Esophagus squamous epithelium (tissue), 5 donors: ENCODE measurements around the gene ELN. TPM values are rescaled to one million over a fixed set of nuclear protein-coding genes. Genes with fewer than 3 reads are reported as not detected.

Experiments used
- DNase-seq: peaks from one replicate; lab custom pipeline; 2025; lab: John Stamatoyannopoulos, UW
- H3K27ac ChIP-seq, 4 donors: fragments of 200-600 bp; sonication (generic); one replicate each; pipeline ENCODE4 v1.5.1; 2016 to 2019; ENCODE audit warnings: mild to moderate bottlenecking in 1 of 4
- H3K27me3 ChIP-seq, 4 donors: fragments of 200-600 bp; sonication (generic); 1 replicate in 3 of 4; 2 replicates in 1 of 4; pipeline versions ENCODE4 v1.5.1 to v1.6.0; 2017 to 2021; ENCODE audit warnings: antibody characterized with exemption in 1 of 4
- H3K36me3 ChIP-seq, 3 donors: fragments of 200-600 bp; sonication (generic); one replicate each; pipeline ENCODE4 v1.5.1; 2016 to 2019
- H3K4me1 ChIP-seq, 3 donors: fragments of 200-600 bp; sonication (generic); one replicate each; pipeline ENCODE4 v1.5.1; 2017 to 2019
- H3K4me3 ChIP-seq, 4 donors: fragments of 200-600 bp; sonication (generic); 1 replicate in 3 of 4; 2 replicates in 1 of 4; pipeline ENCODE4 v1.5.1; 2016 to 2019; ENCODE audit warnings: mild to moderate bottlenecking in 2 of 4, moderate library complexity in 1 of 4
- H3K9me3 ChIP-seq, 3 donors: fragments of 200-600 bp; sonication (generic); one replicate each; pipeline ENCODE4 v1.5.1; 2016 to 2019
- CTCF ChIP-seq, 6 experiments: fragments of 450-650 bp in 4 of 6; fragments of 200-600 bp in 2 of 6; sonication (generic) in 2 of 6; IDR thresholded peaks; one replicate each; pipeline ENCODE4 v1.5.1; 2016 to 2019; ENCODE audit warnings: antibody characterized with exemption in 6 of 6, mild to moderate bottlenecking in 4 of 6, moderate library complexity in 4 of 6
- POLR2A ChIP-seq, 4 donors: fragments of 450-650 bp; IDR thresholded peaks; one replicate each; pipeline ENCODE4 v1.6.1; 2017; ENCODE audit warnings: antibody characterized with exemption in 4 of 4, mild to moderate bottlenecking in 4 of 4, moderate library complexity in 3 of 4
- WGBS, 2 donors: methylation state at CpG; one replicate each; pipeline ENCODE4 v1.1.5; 2018; 5-methylcytosine and 5-hydroxymethylcytosine counted together
- intact Hi-C: fragments of 100-400 bp; cut with DNase I; formaldehyde crosslinking; loops from one replicate; pipeline ENCODE4 v1.15.0; 2022
- total RNA-seq, 4 donors: library from RNA; depleted of rRNA; stranded (reverse); fragments of >200 nt; gene quantifications; one replicate each; pipeline ENCODE4 v1.1.0, GENCODE V29; 2016
- donor health status: DM: yes; HTN: yes; CAD: no.

ELN gene
- total RNA-seq, 4 donors from 2014 or later, result 8.9 to 182 (median 20.3) TPM

DNA sequence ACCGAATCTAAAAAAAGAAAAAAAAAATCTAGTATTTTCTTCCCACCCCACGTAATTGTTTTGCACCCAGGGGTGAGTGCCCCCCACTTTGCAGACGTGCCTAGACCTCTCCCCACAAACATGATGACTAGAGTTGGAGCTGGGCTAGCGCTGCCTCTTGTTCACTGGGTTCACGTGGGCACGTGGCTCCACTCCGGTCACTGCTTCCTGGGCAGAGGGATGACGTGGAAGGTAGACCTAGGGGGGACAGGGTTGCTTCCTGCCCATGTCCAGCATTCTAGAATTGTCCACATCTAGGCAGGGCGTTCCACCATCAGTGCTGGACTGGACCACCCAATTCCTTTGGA lies 54.8 kb downstream of the ELN start:
- H3K4me3 ChIP-seq, result no peak overlapping the region
- no peaks in the 10 kb centered on the region for H3K27me3 ChIP-seq
- H3K27ac ChIP-seq, result no peak overlapping the region
- intact Hi-C loops, result no loop called here
- H3K36me3 ChIP-seq, result peaks cover 0 to 12% (median 0%) of the 10 kb centered on the region in 3 donors
- 87 to 89% methylated on average over 3 to 9 of the region's 9 CpGs for WGBS, 2 donors
- no peak for DNase-seq
- no peak for TF ChIP-seq POLR2A (IDR thresholded peaks at IDR 0.05)
- no peak for TF ChIP-seq CTCF (IDR thresholded peaks at IDR 0.05)
- H3K9me3 ChIP-seq, result no peaks in the 10 kb centered on the region
- peaks cover 18 to 40% (median 20%) of the 10 kb centered on the region in 3 donors for H3K4me1 ChIP-seq

DNA sequence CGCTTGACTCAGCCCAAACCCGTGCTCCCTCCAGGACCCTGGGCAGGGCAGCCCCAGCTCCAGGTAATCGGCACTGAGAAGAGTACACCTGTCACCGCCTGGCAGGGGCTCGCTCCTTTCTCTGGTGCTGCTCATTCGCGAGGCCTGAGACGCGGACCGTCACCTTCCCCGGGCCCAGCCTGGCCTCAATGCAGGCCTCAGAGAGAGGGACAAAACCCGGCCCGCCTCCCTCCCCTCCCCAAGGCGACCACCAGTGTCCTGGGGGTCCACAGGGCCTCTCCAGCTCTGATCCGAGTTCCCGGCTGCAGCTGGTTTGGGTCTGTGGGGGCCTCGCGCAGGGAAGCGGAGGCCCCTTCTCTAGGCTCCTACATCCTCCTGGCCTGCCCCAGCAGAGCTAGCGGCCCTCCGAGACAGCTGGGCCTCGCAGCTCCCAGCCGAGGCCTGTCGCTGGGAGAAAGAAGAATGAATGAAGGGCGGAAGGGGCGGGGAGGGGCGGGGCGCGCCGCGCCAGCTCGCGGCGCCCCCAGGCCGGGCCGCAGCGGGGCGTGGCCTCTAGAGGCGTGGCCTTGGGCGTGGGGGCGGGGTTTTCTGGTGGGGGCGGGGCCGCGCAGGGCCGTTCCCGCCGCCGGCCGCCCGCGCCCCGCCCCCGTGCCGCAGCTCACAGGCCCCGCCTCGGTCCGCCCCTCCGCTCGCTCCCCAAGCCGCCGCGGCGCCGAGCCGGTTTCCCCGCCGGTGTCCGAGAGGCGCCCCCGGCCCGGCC lies 55.3 kb downstream of the ELN start, which contains the start of gene LIMK1:
TSS of gene LIMK1 (plus strand) at position 688 of the 760 bp plus-strand sequence. CDS start 187 bp downstream, outside the sequence.
- Histone ChIP-seq H3K36me3 (peaks cover 0 to 18% (median 0%) of the 10 kb centered on the region in 3 donors), H3K27ac (peak within 1 kb of the TSS; percentile 75 to 84 (median 82)), H3K4me1 (peaks cover 18 to 40% (median 20%) of the 10 kb centered on the region in 3 donors), H3K4me3 (peak within 1 kb of the TSS; percentile 67 to 95 (median 90)), H3K27me3 (no peaks in the 10 kb centered on the region), H3K9me3 (no peaks in the 10 kb centered on the region)
- no peak for DNase-seq
- TF ChIP-seq CTCF (IDR thresholded peaks at IDR 0.05) (no peak), POLR2A (IDR thresholded peaks at IDR 0.05) (no peak)
- intact Hi-C loops, result no loop called here
- WGBS, 2 donors, result no CpG with 5 or more reads among the region's 71 CpGs

DNA sequence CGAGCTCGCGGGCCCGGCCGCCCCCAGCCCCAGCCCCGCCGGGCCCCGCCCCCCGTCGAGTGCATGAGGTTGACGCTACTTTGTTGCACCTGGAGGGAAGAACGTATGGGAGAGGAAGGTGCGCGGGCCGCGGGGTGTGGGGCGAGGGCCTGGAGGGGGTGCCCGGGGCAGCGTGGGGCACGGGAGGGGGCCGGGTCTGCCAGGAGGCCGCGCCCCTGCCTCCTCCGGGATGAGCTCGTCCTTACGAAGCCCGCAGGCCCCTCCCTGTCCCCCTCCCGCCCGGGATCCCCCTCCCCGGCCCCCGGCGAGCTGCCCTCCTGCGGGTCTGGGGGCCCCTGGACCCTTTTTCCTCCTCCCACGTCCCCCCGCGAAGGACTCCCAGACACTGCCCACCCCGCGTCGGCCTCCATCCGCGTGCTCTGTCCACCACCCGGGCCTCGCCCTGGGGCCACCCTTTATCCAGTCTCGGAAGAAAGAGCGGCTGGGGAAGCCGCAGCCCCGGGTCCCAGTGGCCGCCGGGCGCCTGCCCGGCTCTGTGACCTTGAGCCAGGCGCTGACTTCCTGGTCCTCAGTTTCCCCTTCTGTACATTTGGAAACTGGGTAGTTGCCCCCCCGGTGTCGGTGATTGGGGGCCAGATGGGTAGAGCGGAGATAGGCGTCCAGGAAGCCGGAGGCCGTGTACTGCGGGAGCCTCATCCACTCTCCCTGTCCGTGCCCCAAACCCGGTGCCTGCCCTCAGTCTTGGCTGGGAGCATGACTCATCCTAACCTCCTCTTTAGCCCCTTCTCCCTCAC lies 56.2 kb downstream of the ELN start:
- peaks cover 18 to 36% (median 20%) of the 10 kb centered on the region in 3 donors for H3K4me1 ChIP-seq
- peak overlapping the region; percentile 75 to 84 (median 82) for H3K27ac ChIP-seq
- no peak for TF ChIP-seq CTCF (IDR thresholded peaks at IDR 0.05)
- TF ChIP-seq POLR2A (IDR thresholded peaks at IDR 0.05), result no peak
- no peaks in the 10 kb centered on the region for H3K27me3 ChIP-seq
- no peak for DNase-seq
- H3K4me3 ChIP-seq, result peak overlapping the region; percentile 67 to 95 (median 90)
- no peaks in the 10 kb centered on the region for H3K9me3 ChIP-seq
- 0 to 2% methylated on average over 2 to 10 of the region's 61 CpGs for WGBS, 2 donors
- intact Hi-C loops, result no loop called here
- peaks cover 0 to 24% (median 0%) of the 10 kb centered on the region in 3 donors for H3K36me3 ChIP-seq

GRCh38 chr7:74084722-74085578 lies 57.0 kb downstream of the ELN start:
- intact Hi-C loops, result no loop called here
- Histone ChIP-seq H3K27ac (peak overlapping the region in 2 of 4 donors; percentile 80 to 84), H3K4me1 (peaks cover 16 to 28% (median 18%) of the 10 kb centered on the region in 3 donors), H3K9me3 (no peaks in the 10 kb centered on the region), H3K36me3 (peaks cover 0 to 33% (median 0%) of the 10 kb centered on the region in 3 donors), H3K4me3 (peak overlapping the region; percentile 67 to 95 (median 90)), H3K27me3 (no peaks in the 10 kb centered on the region)
- DNase-seq, result no peak
- TF ChIP-seq CTCF (IDR thresholded peaks at IDR 0.05) (no peak), POLR2A (IDR thresholded peaks at IDR 0.05) (no peak)
- 42 to 48% methylated on average over 2 to 4 of the region's 6 CpGs for WGBS, 2 donors
